MM.1S (cell line): Measurements from ENCODE around the gene IL17RE.

Experiments
- DNase-seq: peaks from one replicate; pipeline ENCODE4 v3.0.0-alpha.2; 2015
- H2AFZ ChIP-seq: fragments of 300-600 bp; sonication (generic); 2 replicates; pipeline ENCODE4 v1.6.0; 2016; ENCODE audit warnings: antibody characterized with exemption, low read length
- H3F3A ChIP-seq: fragments of 300-600 bp; sonication (generic); 2 replicates; pipeline ENCODE4 v1.6.1; 2016; ENCODE audit warnings: mild to moderate bottlenecking, antibody characterized with exemption, low read length, moderate library complexity, mixed read lengths; ENCODE audit not compliant: insufficient read depth
- H3K27ac ChIP-seq: fragments of 300-600 bp; sonication (generic); 2 replicates; pipeline ENCODE4 v1.5.1; 2016; ENCODE audit warnings: mild to moderate bottlenecking, low read length
- H3K27me3 ChIP-seq: fragments of 300-600 bp; sonication (generic); replicated peaks from 2 replicates; pipeline ENCODE4 v1.6.0; 2016; ENCODE audit warnings: low read length; ENCODE audit not compliant: insufficient read depth
- H3K36me3 ChIP-seq: fragments of 300-600 bp; sonication (generic); replicated peaks from 2 replicates; pipeline ENCODE4 v1.6.1; 2016; ENCODE audit warnings: mild to moderate bottlenecking, low read length, mixed read lengths; ENCODE audit not compliant: insufficient read depth
- H3K4me1 ChIP-seq: fragments of 300-600 bp; sonication (generic); 2 replicates; pipeline ENCODE4 v1.6.1; 2016; ENCODE audit warnings: low read length, mixed read lengths
- H3K4me2 ChIP-seq: fragments of 300-600 bp; sonication (generic); 2 replicates; pipeline ENCODE4 v1.6.0; 2016; ENCODE audit warnings: low read depth, low read length
- H3K4me3 ChIP-seq: fragments of 300-600 bp; sonication (generic); 2 replicates; pipeline ENCODE4 v1.5.1; 2016; ENCODE audit warnings: low read length, mixed read lengths
- H3K79me2 ChIP-seq: fragments of 300-600 bp; sonication (generic); 2 replicates; pipeline ENCODE4 v1.6.1; 2016; ENCODE audit warnings: mixed run types, low read length, mixed read lengths
- H3K9ac ChIP-seq: fragments of 300-600 bp; sonication (generic); 2 replicates; pipeline ENCODE4 v1.6.1; 2016; ENCODE audit warnings: low read length, mixed read lengths
- H3K9me2 ChIP-seq: fragments of 300-600 bp; sonication (generic); replicated peaks from 2 replicates; pipeline ENCODE4 v1.6.1; 2016; ENCODE audit warnings: mild to moderate bottlenecking, low read length, mixed read lengths; ENCODE audit not compliant: insufficient read depth
- H3K9me3 ChIP-seq: fragments of 300-600 bp; sonication (generic); replicated peaks from 2 replicates; pipeline ENCODE4 v1.6.1; 2016; ENCODE audit warnings: mild to moderate bottlenecking, low read length, mixed read lengths; ENCODE audit not compliant: insufficient read depth
- H4K20me1 ChIP-seq: fragments of 300-600 bp; sonication (generic); 2 replicates; pipeline ENCODE4 v1.6.1; 2016; ENCODE audit warnings: mild to moderate bottlenecking, low read length, moderate library complexity, mixed read lengths; ENCODE audit not compliant: insufficient read depth
- CTCF ChIP-seq: fragments of 300-600 bp; sonication (generic); IDR thresholded peaks from 2 replicates; pipeline ENCODE4 v1.5.1; 2016; ENCODE audit warnings: antibody characterized with exemption, low read length, mixed read lengths
- EZH2 ChIP-seq: fragments of 300-600 bp; sonication (generic); optimal IDR thresholded peaks from 2 replicates; pipeline ENCODE3; 2017; ENCODE audit warnings: low read depth, mild to moderate bottlenecking, antibody characterized with exemption, low read length, mixed read lengths
- EZH2phosphoT487 ChIP-seq: fragments of 300-600 bp; sonication (generic); IDR thresholded peaks from 2 replicates; pipeline ENCODE4 v1.6.1; 2018; ENCODE audit warnings: antibody characterized with exemption, low read length

IL17RE gene

DNA sequence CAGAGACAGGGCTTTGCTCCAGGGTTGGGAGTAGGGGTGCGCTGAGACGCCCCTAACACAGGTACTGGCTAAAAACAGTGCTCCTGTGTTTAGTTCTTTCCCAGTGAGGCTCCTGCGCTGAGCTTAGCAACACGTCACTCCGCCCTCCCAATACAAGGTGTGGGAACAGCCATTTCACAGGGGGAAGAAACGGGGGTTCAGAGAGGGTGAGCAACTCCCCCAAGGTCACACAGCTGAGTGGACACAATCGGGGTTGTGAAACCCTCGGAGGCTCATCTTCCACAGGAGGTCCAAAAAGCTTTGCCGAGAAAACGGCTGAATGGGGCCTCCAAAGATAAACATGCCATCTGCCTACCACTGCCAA, 48.9 kb downstream of the IL17RE start:
- Histone ChIP-seq H3K4me2 (peak overlapping the region; percentile 99), H3K4me1 (0 out of 2 replicates have a peak, but pooled peaks cover 5% of the 10 kb centered on the region), H3K27me3 (no peaks in the 10 kb centered on the region), H3K36me3 (no peaks in the 10 kb centered on the region), H2AFZ (peak overlapping the region; percentile 90), H3K9ac (peak overlapping the region; percentile 37; the same call in 1 of the 2 replicates), H3K4me3 (peak overlapping the region; percentile 82), H3K9me3 (no peaks in the 10 kb centered on the region), H4K20me1 (no peaks in the 10 kb centered on the region), H3K9me2 (no peaks in the 10 kb centered on the region), H3K27ac (no peak overlapping the region), H3K79me2 (no peaks in the 10 kb centered on the region), H3F3A (no peaks in the 10 kb centered on the region)
- TF ChIP-seq EZH2phosphoT487: no peak
- no peak for TF ChIP-seq CTCF
- TF ChIP-seq EZH2: no peak
- DNase-seq: no peak

DNA sequence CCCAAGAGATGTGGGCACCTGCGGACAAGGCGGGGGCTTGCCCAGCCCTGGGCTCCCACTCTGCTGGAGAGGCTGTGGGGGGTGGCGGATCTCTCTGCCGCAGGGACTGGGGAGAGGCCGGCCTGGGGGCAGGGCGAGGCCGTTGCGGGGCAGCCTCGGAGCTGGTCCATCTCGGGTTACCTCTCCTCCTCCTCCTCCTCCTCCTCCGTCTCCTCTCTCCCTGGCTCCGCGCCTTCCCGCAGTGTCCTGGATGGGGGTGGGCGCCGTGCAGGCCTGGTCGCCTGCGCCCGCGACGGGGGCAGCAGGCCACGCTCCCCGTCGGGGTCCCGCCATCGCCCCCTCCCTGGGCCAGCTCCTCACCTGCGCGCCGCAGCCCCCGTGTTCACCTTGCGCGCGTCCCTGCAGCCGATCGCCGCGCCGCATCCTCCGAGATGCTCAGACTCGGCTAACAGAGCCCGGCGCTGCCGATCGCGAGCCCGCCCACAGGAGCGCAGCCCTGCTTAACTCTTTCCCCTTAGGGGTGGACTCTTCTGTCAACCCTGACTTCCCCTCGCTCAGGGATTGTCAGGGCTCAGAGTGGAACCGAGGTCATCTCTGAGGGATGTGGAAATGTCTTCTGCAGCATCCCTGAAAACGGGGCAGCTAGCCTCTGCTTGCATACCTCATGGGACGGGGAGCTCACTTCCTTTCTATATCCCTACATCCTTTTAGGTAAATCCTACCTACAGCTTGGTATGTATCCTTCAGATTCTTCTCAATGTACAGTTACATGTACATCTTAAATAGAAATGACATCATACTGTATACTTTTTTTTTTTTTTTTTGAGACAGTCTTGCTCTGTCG, 49.5 kb downstream of the IL17RE start, which contains the start of gene PRRT3:
Gene PRRT3 (minus strand): TSS at position 447 of the 844 bp plus-strand sequence. CDS start 2,293 bp downstream, outside the sequence.
- Histone ChIP-seq H3K27me3 (no peaks in the 10 kb centered on the region), H3K9me3 (no peaks in the 10 kb centered on the region), H3F3A (no peaks in the 10 kb centered on the region), H3K9me2 (no peaks in the 10 kb centered on the region), H3K9ac (peak within 1 kb of the TSS; percentile 37; the same call in 1 of the 2 replicates), H3K36me3 (no peaks in the 10 kb centered on the region), H3K4me2 (peak within 1 kb of the TSS; percentile 99), H3K4me1 (0 out of 2 replicates have a peak, but pooled peaks cover 5% of the 10 kb centered on the region), H3K4me3 (peak within 1 kb of the TSS; percentile 82), H3K27ac (no peak within 1 kb of the TSS), H2AFZ (peak within 1 kb of the TSS; percentile 90), H3K79me2 (no peaks in the 10 kb centered on the region), H4K20me1 (no peaks in the 10 kb centered on the region)
- DNase-seq: peak; percentile 59
- TF ChIP-seq EZH2: no peak
- no peak for TF ChIP-seq CTCF
- no peak for TF ChIP-seq EZH2phosphoT487

DNA sequence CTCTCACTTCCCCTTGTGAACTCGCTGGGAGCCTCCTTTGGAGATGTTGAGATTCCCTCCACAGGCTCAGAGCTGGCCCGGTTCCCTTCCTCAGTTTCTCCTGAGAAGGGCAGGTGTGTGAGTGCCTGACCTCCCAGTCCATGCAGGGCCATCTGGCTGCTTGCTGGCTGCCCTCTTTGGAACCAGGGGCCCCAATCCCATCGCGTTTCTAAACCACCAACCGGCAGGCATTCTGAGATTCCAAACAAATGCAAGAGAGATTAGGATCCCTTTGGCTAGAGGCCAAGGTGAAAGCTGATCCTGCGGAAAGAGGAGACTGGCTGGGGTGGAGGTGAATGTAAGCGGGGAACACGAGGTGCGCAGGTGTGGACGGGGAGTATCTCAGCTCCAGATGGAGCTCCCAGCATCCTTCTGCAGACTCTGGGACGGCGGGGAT, 52.4 kb downstream of the IL17RE start:
- H3K9me3 ChIP-seq: no peaks in the 10 kb centered on the region
- 0 out of 2 replicates have a peak, but pooled peaks cover 5% of the 10 kb centered on the region for H3K4me1 ChIP-seq
- H3K27ac ChIP-seq: no peak overlapping the region
- H3K4me2 ChIP-seq: no peak overlapping the region
- no peaks in the 10 kb centered on the region for H3K27me3 ChIP-seq
- H3F3A ChIP-seq: no peaks in the 10 kb centered on the region
- H4K20me1 ChIP-seq: no peaks in the 10 kb centered on the region
- DNase-seq: no peak
- H3K9me2 ChIP-seq: no peaks in the 10 kb centered on the region
- TF ChIP-seq EZH2phosphoT487: no peak
- TF ChIP-seq EZH2: no peak
- no peak for TF ChIP-seq CTCF
- no peak overlapping the region for H3K4me3 ChIP-seq
- H3K36me3 ChIP-seq: no peaks in the 10 kb centered on the region
- H3K9ac ChIP-seq: no peak overlapping the region
- no peak overlapping the region for H2AFZ ChIP-seq
- no peaks in the 10 kb centered on the region for H3K79me2 ChIP-seq
